Skin epidermis (tissue), 12 donors: ENCODE measurements around the gene TLCD3B.
A peak's percentile ranks its signal among the peaks of the same experiment; 100 is the strongest.

Source experiments
- H3K27ac ChIP-seq, 21 experiments: fragments of 200-600 bp; sonication (generic) in 11 of 21; one replicate each; pipeline ENCODE4 v1.5.0; 2020; ENCODE audit warnings: mild to moderate bottlenecking in 3 of 21, inconsistent platforms in 2 of 21, moderate library complexity in 2 of 21
- H3K4me3 ChIP-seq, 7 experiments: fragments of 200-600 bp; sonication (generic) in 2 of 7; one replicate each; pipeline ENCODE4 v1.5.0; 2020; ENCODE audit warnings: inconsistent platforms in 2 of 7, mild to moderate bottlenecking in 2 of 7, moderate library complexity in 1 of 7

TLCD3B gene, protein sequence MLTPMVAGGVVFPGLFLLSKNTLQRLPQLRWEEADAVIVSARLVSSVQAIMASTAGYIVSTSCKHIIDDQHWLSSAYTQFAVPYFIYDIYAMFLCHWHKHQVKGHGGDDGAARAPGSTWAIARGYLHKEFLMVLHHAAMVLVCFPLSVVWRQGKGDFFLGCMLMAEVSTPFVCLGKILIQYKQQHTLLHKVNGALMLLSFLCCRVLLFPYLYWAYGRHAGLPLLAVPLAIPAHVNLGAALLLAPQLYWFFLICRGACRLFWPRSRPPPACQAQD

GRCh38 chr16:30030841-30031413, at the start of gene TLCD3B:
TLCD3B (minus strand) TSS chr16:30031271; CDS start chr16:30030527, 744 bp downstream.
- Histone ChIP-seq H3K27ac (no peak within 1 kb of the TSS), H3K4me3 (no peak within 1 kb of the TSS)

- no peak overlapping the region for H3K27ac ChIP-seq
These were observed 48.4 kb upstream of the TLCD3B start for GRCh38 chr16:30079480-30079879.

DNA sequence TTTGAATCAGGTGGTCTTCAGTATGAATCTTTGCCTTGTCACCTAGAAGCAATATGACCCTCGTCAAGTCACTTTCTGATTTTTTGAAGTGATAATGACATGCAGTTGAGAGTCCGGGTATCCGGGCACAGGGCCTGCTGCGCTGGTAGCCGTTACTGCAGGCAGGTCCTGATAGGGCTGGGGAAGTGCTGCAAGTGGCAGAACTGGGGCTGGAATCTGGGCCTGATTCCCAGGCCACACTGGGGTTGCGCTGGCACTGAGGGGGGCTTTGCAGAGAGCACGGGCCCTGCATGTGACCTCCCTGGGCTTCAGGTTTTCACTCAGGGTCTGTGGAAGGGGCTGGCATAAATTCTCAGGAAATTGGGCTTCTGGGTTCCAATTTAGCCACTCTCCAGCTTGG, 47.7 kb upstream of the TLCD3B start:
- H3K27ac ChIP-seq = no peak overlapping the region
- no peak overlapping the region for H3K4me3 ChIP-seq

More at GRCh38 chr16:30079480-30079879, 48.4 kb upstream of the TLCD3B start:
- no peak overlapping the region for H3K4me3 ChIP-seq

GRCh38 chr16:30077656-30078055, 46.6 kb upstream of the TLCD3B start:
- no peak overlapping the region for H3K4me3 ChIP-seq

DNA sequence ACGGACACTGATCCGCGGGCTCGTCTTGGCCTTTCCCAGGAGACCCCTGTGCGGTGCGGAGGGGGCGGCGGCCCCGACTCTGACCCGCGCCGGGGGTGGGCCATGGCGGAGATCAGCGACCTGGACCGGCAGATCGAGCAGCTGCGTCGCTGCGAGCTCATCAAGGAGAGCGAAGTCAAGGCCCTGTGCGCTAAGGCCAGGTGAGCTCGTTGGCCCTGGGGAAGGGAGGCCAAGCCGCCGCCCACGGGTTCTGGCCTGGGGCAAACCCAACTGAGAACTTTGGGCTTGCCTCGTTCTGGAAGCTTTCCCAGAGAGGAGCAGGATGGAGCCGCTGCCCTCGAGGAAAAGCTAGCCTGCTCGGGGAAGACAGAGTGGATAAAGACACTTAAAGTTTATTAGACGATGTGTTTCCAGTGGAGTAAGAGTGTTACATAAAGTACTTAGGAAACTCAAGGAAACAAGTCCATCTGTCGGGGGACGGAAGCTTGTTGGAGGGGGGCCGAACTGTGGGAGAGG, 45.3 kb upstream of the TLCD3B start:
- H3K27ac ChIP-seq = peak overlapping the region; percentile 89 to 100 (median 97)
- peak overlapping the region; percentile 86 to 99 (median 95) for H3K4me3 ChIP-seq

More at GRCh38 chr16:30077656-30078055, 46.6 kb upstream of the TLCD3B start:
- H3K27ac ChIP-seq = peak overlapping the region in 2 of 21 experiments; percentile 26 to 100

GRCh38 chr16:30075503-30076275, 44.6 kb upstream of the TLCD3B start, which contains the start of gene PPP4C:
PPP4C (plus strand) TSS chr16:30075994; CDS start chr16:30076378, 384 bp downstream.
- Histone ChIP-seq H3K4me3 (peak within 1 kb of the TSS; percentile 86 to 99 (median 95)), H3K27ac (peak within 1 kb of the TSS; percentile 89 to 100 (median 97))

DNA sequence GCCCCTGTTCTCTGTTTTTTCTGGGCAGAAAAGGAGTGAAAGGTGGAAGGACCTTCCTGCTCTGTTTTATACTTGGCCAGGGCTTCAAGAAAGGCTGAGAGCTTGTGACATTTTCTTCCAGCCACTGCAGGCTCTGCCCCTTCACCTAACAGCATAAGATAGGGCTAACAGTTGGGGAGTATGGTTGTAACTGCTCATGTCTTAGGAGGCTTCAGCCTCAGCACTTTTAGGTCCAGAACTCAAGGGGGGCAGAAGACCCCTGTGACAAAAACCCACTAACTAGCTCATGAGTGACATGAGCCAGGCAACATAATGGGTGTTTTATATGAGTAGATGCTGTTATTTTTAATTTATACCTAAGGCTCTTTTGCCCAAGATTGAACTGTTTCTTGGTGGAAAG, 39.4 kb upstream of the TLCD3B start:
- H3K27ac ChIP-seq = peak overlapping the region in 3 of 21 experiments; percentile 8 to 35 (median 35)
- no peak overlapping the region for H3K4me3 ChIP-seq

- Histone ChIP-seq H3K27ac (peak overlapping the region in 6 of 21 experiments; percentile 15 to 55 (median 26)), H3K4me3 (no peak overlapping the region)
These were observed 38.8 kb upstream of the TLCD3B start for GRCh38 chr16:30069611-30070462.

- peak overlapping the region in 6 of 21 experiments; percentile 15 to 55 (median 32) for H3K27ac ChIP-seq
- H3K4me3 ChIP-seq = no peak overlapping the region
These were observed 37.9 kb upstream of the TLCD3B start for GRCh38 chr16:30068750-30069610.

- Histone ChIP-seq H3K27ac (peak overlapping the region in 3 of 21 experiments; percentile 13 to 51 (median 32)), H3K4me3 (no peak overlapping the region)
These were observed 37.3 kb upstream of the TLCD3B start for GRCh38 chr16:30068333-30068732.

DNA sequence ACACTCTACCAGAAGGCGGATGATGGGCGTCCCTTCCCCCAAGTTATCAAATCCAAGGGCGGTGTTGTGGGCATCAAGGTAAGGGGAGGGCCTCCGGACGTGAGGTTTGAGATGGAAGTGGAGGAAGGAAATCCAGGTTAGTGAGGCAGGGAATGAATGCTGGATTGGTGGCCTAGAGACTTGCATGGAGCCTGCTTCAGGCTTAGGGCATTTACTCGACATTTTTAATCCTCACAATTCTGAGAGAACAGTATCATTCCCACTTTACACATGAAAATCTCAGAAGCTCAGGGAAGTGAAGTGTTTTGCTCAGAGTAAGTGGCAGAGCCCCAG, 36.5 kb upstream of the TLCD3B start:
- H3K4me3 ChIP-seq = peak overlapping the region in 6 of 7 experiments; percentile 86 to 99 (median 94)
- H3K27ac ChIP-seq = peak overlapping the region in 10 of 21 experiments; percentile 90 to 99 (median 98)

DNA sequence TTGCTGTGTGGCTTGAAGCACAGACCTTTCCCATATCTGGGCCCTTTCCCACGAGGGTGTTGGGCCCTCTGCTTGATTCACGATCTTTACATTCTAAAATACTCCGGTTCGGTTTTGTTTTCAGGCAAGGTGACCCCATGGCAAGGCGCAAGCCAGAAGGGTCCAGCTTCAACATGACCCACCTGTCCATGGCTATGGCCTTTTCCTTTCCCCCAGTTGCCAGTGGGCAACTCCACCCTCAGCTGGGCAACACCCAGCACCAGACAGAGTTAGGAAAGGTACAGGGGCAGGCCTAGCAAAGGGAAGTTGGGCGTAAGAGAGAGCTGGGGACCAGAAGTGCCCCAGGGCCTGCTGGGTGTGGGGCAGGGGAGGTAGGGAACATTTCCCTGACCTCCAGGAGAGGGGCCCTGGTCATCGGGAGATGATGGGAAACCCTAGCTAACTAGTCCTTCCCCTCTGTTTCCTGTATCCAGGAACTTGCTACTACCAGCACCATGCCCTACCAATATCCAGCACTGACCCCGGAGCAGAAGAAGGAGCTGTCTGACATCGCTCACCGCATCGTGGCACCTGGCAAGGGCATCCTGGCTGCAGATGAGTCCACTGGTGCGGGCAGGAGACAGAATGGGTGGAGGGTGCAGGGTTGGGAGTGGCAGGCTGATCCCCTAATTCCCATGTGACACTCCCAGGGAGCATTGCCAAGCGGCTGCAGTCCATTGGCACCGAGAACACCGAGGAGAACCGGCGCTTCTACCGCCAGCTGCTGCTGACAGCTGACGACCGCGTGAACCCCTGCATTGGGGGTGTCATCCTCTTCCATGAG, 35.9 kb upstream of the TLCD3B start:
- Histone ChIP-seq H3K4me3 (peak overlapping the region; percentile 86 to 99 (median 93)), H3K27ac (peak overlapping the region; percentile 88 to 100 (median 97))

- Histone ChIP-seq H3K27ac (peak overlapping the region; percentile 88 to 100 (median 97)), H3K4me3 (peak overlapping the region; percentile 86 to 99 (median 93))
These were observed 35.1 kb upstream of the TLCD3B start for GRCh38 chr16:30065943-30066760.

- peak within 1 kb of the TSS; percentile 86 to 99 (median 93) for H3K4me3 ChIP-seq
These were observed 34.3 kb upstream of the TLCD3B start, which contains the start of gene ALDOA for GRCh38 chr16:30065102-30065942. ALDOA (plus strand) TSS chr16:30065760; CDS start chr16:30066898, 1,138 bp downstream.

DNA sequence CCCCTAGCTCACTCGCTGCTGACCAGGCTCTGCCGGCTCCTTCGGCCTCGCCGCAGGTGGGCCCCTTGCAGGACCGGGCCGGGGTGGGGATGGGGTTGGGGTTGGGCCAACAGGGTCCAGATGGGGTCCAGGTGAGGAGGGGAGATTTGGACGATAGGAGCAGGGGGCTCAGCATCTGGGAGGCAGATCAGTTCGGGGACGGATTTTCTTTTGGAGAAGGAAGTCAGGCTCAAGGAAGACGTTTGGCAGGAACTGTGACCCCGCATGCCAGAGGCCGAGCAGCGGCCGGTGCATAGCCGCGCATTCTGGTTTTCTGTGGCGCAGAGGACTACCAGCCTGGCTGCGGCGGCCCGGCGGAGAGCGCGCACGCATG, 33.6 kb upstream of the TLCD3B start:
- peak overlapping the region; percentile 86 to 99 (median 93) for H3K4me3 ChIP-seq
- peak overlapping the region; percentile 88 to 100 (median 97) for H3K27ac ChIP-seq

More at GRCh38 chr16:30065102-30065942, 34.3 kb upstream of the TLCD3B start, which contains the start of gene ALDOA:
- H3K27ac ChIP-seq = peak within 1 kb of the TSS; percentile 88 to 100 (median 97)
